ENCODE measurements around the gene ZC3H6. TPM values are rescaled to one million over a fixed set of nuclear protein-coding genes. Genes with fewer than 3 reads are reported as not detected.
"Not testable (repeated sequence)": the region's sequence is repeated elsewhere in the genome, so short reads cannot be mapped to it uniquely, and the experiment has no call there.

Gene ZC3H6
- total and polyA plus RNA-seq, 11 donors: 1.5 to 30.1 (median 16.6) TPM

DNA sequence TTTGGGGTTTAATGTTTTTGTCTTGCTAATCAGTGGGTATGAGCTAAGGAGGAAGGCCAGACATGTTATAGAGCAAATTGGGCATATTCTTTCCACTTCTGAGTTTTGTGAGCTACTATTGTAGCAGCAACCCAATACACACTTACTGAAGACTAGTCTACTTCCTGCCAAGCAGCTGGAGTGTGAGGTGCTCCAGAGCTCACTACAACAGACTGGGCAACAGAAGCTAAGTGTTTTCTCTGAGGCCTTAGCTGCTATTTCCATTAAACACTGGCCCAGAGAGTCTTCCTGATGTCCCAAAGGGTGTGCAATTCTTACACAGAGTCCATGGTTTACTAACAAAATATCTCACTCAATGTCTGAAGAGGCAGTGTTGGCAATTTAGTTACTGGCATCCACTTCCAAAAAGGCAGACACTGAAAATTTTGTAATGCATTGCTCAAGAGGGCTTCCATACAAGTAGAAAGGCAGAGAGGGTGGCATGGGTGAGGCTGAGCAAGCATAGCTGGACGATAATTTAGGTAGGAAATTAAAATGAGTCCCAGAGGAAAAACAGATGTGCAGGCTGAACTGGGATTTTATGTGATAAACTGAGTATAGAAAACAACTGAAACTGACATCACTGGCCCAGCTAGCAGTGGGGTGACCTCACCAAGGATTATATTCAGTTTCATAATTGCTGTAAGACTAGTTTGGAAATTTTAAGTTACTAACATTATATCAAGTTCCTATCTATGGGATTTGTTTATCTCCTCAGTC lies 68.6 kb downstream of the ZC3H6 start:
- Histone ChIP-seq H3K9me3 (no peaks in the 10 kb centered on the region), H3K36me3 (no peaks in the 10 kb centered on the region), H3K27me3 (no peaks in the 10 kb centered on the region), H3K4me3 (no peak overlapping the region), H3K27ac (no peak overlapping the region), H3K4me1 (no peaks in the 10 kb centered on the region)
- 49 to 74% (median 61%) methylated on average over 1 of the region's 1 CpG for whole genome bisulfite sequencing, 4 donors
- DNase-seq (no peak), ATAC-seq (peak in 3 of 4 donors; percentile 30 to 64 (median 45))
- intact Hi-C loops (cut with DNase I): no loop called here
- no peak for TF ChIP-seq POLR2A (IDR thresholded peaks at IDR 0.05)
- TF ChIP-seq, protein P1, sequence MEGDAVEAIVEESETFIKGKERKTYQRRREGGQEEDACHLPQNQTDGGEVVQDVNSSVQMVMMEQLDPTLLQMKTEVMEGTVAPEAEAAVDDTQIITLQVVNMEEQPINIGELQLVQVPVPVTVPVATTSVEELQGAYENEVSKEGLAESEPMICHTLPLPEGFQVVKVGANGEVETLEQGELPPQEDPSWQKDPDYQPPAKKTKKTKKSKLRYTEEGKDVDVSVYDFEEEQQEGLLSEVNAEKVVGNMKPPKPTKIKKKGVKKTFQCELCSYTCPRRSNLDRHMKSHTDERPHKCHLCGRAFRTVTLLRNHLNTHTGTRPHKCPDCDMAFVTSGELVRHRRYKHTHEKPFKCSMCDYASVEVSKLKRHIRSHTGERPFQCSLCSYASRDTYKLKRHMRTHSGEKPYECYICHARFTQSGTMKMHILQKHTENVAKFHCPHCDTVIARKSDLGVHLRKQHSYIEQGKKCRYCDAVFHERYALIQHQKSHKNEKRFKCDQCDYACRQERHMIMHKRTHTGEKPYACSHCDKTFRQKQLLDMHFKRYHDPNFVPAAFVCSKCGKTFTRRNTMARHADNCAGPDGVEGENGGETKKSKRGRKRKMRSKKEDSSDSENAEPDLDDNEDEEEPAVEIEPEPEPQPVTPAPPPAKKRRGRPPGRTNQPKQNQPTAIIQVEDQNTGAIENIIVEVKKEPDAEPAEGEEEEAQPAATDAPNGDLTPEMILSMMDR (IDR thresholded peaks at IDR 0.05): no peak

DNA sequence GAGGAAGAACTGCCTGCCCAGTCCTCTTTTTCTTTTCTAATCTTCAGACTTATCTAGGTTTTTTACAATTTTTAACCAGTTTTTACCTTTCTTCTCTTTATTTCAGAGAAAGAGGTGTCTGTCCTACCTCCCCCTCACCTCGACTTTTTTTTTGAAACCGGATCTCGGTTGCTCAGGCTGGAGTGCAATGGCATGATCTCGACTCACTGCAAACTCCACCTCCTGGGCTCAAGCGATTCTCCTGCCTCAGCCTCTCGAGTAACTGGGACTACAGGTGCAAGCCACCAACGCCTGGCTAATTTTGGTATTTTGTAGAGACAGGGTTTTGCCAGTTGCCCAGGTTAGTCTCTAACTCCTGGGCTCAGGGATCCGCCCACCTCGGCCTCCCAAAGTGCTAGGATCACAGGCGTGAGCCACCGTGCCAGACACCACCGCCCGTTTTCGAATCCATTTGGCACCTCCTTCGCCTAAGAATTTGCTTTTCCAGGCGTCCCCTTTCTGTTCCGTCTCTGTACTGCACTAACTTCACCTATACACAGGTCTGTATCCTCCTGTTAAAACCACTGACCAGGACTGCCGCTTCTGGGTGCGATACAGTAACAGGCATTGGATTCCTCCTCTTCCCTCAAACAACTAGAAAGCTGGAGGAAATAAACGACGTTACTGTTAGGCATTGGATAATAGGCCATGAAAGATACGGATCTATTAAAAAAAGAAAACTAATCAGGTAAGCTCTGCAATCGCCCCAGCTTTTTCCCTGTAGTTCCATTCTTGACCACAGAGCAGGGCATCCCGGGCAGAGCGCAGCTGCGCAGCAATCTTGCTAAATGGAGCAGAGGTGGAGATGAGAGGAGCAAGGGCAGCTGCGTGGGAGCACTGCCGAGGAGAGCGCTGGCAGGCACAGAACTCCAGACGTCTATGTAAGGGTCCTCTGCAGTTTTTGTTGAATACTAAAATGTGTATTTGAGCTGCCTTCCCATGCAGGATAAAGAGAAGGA lies 69.9 kb downstream of the ZC3H6 start:
- WGBS, 4 donors: 89 to 94% (median 90%) methylated on average over 30 of the region's 30 CpGs
- H3K4me1 ChIP-seq: no peaks in the 10 kb centered on the region

GRCh38 chr2:112352292-112352691 lies 76.9 kb downstream of the ZC3H6 start:
- H3K4me3 ChIP-seq; H3K9me3 ChIP-seq; H3K36me3 ChIP-seq; H3K27ac ChIP-seq; intact Hi-C loops (cut with DNase I); ATAC-seq; H3K4me1 ChIP-seq; DNase-seq; H3K27me3 ChIP-seq: not testable (repeated sequence)
- 87 to 96% (median 91%) methylated on average over 2 of the region's 2 CpGs for WGBS, 4 donors

More for the DNA sequence above, 69.9 kb downstream of the ZC3H6 start:
- ATAC-seq (no peak), DNase-seq (no peak)
- Histone ChIP-seq H3K36me3 (no peaks in the 10 kb centered on the region), H3K4me3 (no peak overlapping the region), H3K27ac (no peak overlapping the region), H3K9me3 (no peaks in the 10 kb centered on the region), H3K27me3 (no peaks in the 10 kb centered on the region)
- TF ChIP-seq, protein P1 (IDR thresholded peaks at IDR 0.05): peak in 2 of 12 donors; percentile 10 to 12
- no peak for TF ChIP-seq POLR2A (IDR thresholded peaks at IDR 0.05)
- intact Hi-C loops (cut with DNase I): no loop called here

- H3K27ac ChIP-seq; DNase-seq; H3K4me3 ChIP-seq; H3K36me3 ChIP-seq; ATAC-seq; H3K4me1 ChIP-seq; H3K9me3 ChIP-seq; intact Hi-C loops (cut with DNase I); H3K27me3 ChIP-seq: not testable (repeated sequence)
- WGBS, 4 donors: 90 to 91% (median 90%) methylated on average over 9 to 15 of the region's 25 CpGs
Measured at GRCh38 chr2:112352809-112353603, 77.6 kb downstream of the ZC3H6 start.

DNA sequence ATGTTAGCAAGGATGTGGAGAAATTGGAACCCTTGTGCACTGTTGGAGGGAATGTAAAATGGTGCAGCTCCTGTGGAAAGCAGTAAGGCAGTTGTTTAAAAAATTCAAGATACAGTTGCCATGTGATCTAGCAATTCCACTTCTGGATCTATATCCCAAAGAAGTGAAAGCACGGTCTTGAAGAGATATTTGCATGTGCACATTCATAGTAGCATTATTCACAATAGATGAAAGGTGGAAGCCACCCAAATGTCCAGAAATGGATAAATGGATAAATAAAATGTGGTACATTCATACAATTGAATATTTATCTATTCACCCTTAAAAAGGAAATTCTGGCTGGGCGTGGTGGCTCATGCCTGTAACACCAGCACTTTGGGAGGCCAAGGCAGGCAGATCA lies 78.9 kb downstream of the ZC3H6 start:
- intact Hi-C loops (cut with DNase I); DNase-seq; H3K27ac ChIP-seq; H3K4me1 ChIP-seq; ATAC-seq; H3K4me3 ChIP-seq; H3K36me3 ChIP-seq; H3K27me3 ChIP-seq: not testable (repeated sequence)
- WGBS, 4 donors: 88 to 93% (median 89%) methylated on average over 2 of the region's 2 CpGs
- peaks cover 0 to 18% (median 2%) of the 10 kb centered on the region in 12 donors for H3K9me3 ChIP-seq

DNA sequence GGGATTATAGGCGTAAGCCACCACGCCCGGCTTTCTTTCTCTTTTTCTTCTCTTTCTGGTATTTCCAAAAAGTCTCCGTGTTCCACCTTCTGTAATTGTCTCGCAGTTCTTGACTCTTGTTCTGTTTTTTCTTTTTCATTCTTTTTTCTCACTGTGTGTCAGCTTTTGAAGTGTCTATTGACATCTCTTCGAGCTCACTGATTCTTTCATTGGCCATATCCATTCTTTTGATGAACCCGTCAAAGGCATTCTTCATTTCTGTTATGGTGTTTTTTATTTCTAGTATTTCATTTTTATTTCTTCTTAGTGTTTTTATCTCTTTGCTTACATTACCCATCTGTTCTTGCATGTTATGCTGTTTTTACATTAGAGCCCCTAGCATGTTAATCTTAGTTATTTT lies 84.7 kb downstream of the ZC3H6 start:
- intact Hi-C loops (cut with DNase I); DNase-seq: not testable (repeated sequence)
- 93 to 95% (median 94%) methylated on average over 7 of the region's 7 CpGs for WGBS, 4 donors

More for the DNA sequence above, 84.7 kb downstream of the ZC3H6 start:
- not testable (repeated sequence) for H3K4me1 ChIP-seq, H3K27me3 ChIP-seq, H3K36me3 ChIP-seq, ATAC-seq, H3K27ac ChIP-seq, H3K4me3 ChIP-seq
- peaks cover 0 to 24% (median 6%) of the 10 kb centered on the region in 12 donors for H3K9me3 ChIP-seq
